Upper lobe of left lung (tissue), 6 donors: ENCODE measurements around the gene KCNK15. TPM values are rescaled to one million over a fixed set of nuclear protein-coding genes. Genes with fewer than 3 reads are reported as not detected.
A peak's percentile ranks its signal among the peaks of the same experiment; 100 is the strongest.

Experiments
- ATAC-seq, 2 donors: fragments of 200-7000 bp; cut with Tn5 transposase; one replicate each; pipeline ENCODE4 v1.9.1; 2022; ENCODE audit warnings: mild to moderate bottlenecking in 2 of 2, moderate library complexity in 2 of 2; ENCODE audit not compliant: low FRiP score in 2 of 2
- DNase-seq, 2 donors: peaks; one replicate each; pipeline ENCODE4 v3.0.0-alpha.2; 2019 to 2020
- H3K27ac ChIP-seq, 4 donors: fragments of 200-600 bp; sonication (generic); one replicate each; pipeline ENCODE4 v1.5.1; 2016 to 2019
- H3K27me3 ChIP-seq, 4 donors: fragments of 200-600 bp; sonication (generic); one replicate each; pipeline ENCODE4 v1.5.1; 2017 to 2019
- H3K36me3 ChIP-seq, 4 donors: fragments of 200-600 bp; sonication (generic); one replicate each; pipeline ENCODE4 v1.5.1; 2016 to 2019
- H3K4me1 ChIP-seq, 4 donors: fragments of 200-600 bp; sonication (generic); one replicate each; pipeline ENCODE4 v1.5.1; 2018 to 2019
- H3K4me3 ChIP-seq, 4 donors: fragments of 200-600 bp; sonication (generic); one replicate each; pipeline ENCODE4 v1.5.1; 2017 to 2019; ENCODE audit warnings: mild to moderate bottlenecking in 2 of 4, moderate library complexity in 1 of 4
- H3K9me3 ChIP-seq, 4 donors: fragments of 200-600 bp; sonication (generic); one replicate each; pipeline ENCODE4 v1.5.1; 2018 to 2019
- CTCF ChIP-seq, 6 experiments: fragments of 450-650 bp in 4 of 6; fragments of 200-600 bp in 2 of 6; sonication (generic) in 2 of 6; IDR thresholded peaks; one replicate each; pipeline ENCODE4 v1.5.1; 2016 to 2019; ENCODE audit warnings: antibody characterized with exemption in 6 of 6
- EP300 ChIP-seq, 4 donors: sonication (generic); formaldehyde crosslinking; IDR thresholded peaks; one replicate each; pipeline ENCODE4 v1.5.1; 2017; ENCODE audit warnings: antibody characterized with exemption in 4 of 4, control low read depth in 2 of 4
- POLR2A ChIP-seq, 4 donors: fragments of 450-650 bp; IDR thresholded peaks; one replicate each; pipeline ENCODE4 v1.5.1; 2016 to 2017; ENCODE audit warnings: antibody characterized with exemption in 4 of 4, mild to moderate bottlenecking in 2 of 4
- POLR2AphosphoS5 ChIP-seq, 2 donors: sonication (generic); formaldehyde crosslinking; IDR thresholded peaks; one replicate each; pipeline ENCODE4 v1.5.1; 2017; ENCODE audit warnings: antibody characterized with exemption in 2 of 2
- WGBS, 2 donors: methylation state at CpG; one replicate each; pipeline ENCODE4 v1.1.5; 2017 to 2018; 5-methylcytosine and 5-hydroxymethylcytosine counted together
- total RNA-seq, 6 donors: library from RNA; depleted of rRNA in 4 of 6; stranded (reverse); fragments of >200 nt in 4 of 6; gene quantifications; one replicate each; pipeline versions ENCODE4 v1.1.0 to v1.2.1, GENCODE V29; 2016 to 2021
- donor health status: DM: no; HTN: no; CAD: no; lungs with moderate emphysema.
- donor health status: DM: no; HTN: yes; CAD: no; lungs with severe emphysema.

Gene KCNK15
- total RNA-seq, 6 donors from 2014 or later = 1.0 to 2.7 (median 1.7) TPM

GRCh38 chr20:44770484-44771171, 25.0 kb downstream of the KCNK15 start:
- Histone ChIP-seq H3K4me3 (no peak overlapping the region), H3K4me1 (no peaks in the 10 kb centered on the region), H3K27me3 (no peaks in the 10 kb centered on the region), H3K36me3 (no peaks in the 10 kb centered on the region), H3K9me3 (no peaks in the 10 kb centered on the region), H3K27ac (no peak overlapping the region)
- TF ChIP-seq EP300 (IDR thresholded peaks at IDR 0.05) (no peak), POLR2A (IDR thresholded peaks at IDR 0.05) (no peak), POLR2AphosphoS5 (IDR thresholded peaks at IDR 0.05) (no peak), CTCF (IDR thresholded peaks at IDR 0.05) (no peak)
- WGBS, 2 donors = 54 to 73% methylated on average over 7 to 11 of the region's 11 CpGs
- DNase-seq (no peak), ATAC-seq (no peak)

GRCh38 chr20:44771172-44771535, 25.5 kb downstream of the KCNK15 start:
- Histone ChIP-seq H3K4me3 (no peak overlapping the region), H3K27me3 (no peaks in the 10 kb centered on the region)
- no peak for ATAC-seq

GRCh38 chr20:44772636-44773035, 27.0 kb downstream of the KCNK15 start:
- no peak for TF ChIP-seq EP300 (IDR thresholded peaks at IDR 0.05)
- H3K27me3 ChIP-seq = no peaks in the 10 kb centered on the region
- ATAC-seq = no peak
- H3K9me3 ChIP-seq = no peaks in the 10 kb centered on the region
- H3K36me3 ChIP-seq = no peaks in the 10 kb centered on the region
- WGBS, 2 donors = 58 to 66% methylated on average over 8 of the region's 8 CpGs
- no peak overlapping the region for H3K27ac ChIP-seq
- peak in 1 of 2 donors; percentile 20 for DNase-seq
- no peak overlapping the region for H3K4me3 ChIP-seq
- H3K4me1 ChIP-seq = no peaks in the 10 kb centered on the region

More at GRCh38 chr20:44771172-44771535, 25.5 kb downstream of the KCNK15 start:
- TF ChIP-seq POLR2AphosphoS5 (IDR thresholded peaks at IDR 0.05) (no peak), CTCF (IDR thresholded peaks at IDR 0.05) (no peak), EP300 (IDR thresholded peaks at IDR 0.05) (no peak), POLR2A (IDR thresholded peaks at IDR 0.05) (no peak)
- H3K36me3 ChIP-seq = no peaks in the 10 kb centered on the region
- H3K9me3 ChIP-seq = no peaks in the 10 kb centered on the region
- WGBS, 2 donors = 96 to 98% methylated on average over 4 to 7 of the region's 8 CpGs
- H3K4me1 ChIP-seq = no peaks in the 10 kb centered on the region
- no peak overlapping the region for H3K27ac ChIP-seq
- peak in 1 of 2 donors; percentile 58 for DNase-seq

- H3K4me3 ChIP-seq = no peak overlapping the region
- H3K9me3 ChIP-seq = no peaks in the 10 kb centered on the region
- no peak overlapping the region for H3K27ac ChIP-seq
- H3K27me3 ChIP-seq = no peaks in the 10 kb centered on the region
- DNase-seq (peak in 1 of 2 donors; percentile 25), ATAC-seq (no peak)
- H3K36me3 ChIP-seq = no peaks in the 10 kb centered on the region
- WGBS, 2 donors = 59 to 65% methylated on average over 9 to 10 of the region's 10 CpGs
- no peaks in the 10 kb centered on the region for H3K4me1 ChIP-seq
- TF ChIP-seq POLR2A (IDR thresholded peaks at IDR 0.05) (no peak), EP300 (IDR thresholded peaks at IDR 0.05) (no peak), POLR2AphosphoS5 (IDR thresholded peaks at IDR 0.05) (no peak), CTCF (IDR thresholded peaks at IDR 0.05) (no peak)
Measured at GRCh38 chr20:44773070-44773829, 27.6 kb downstream of the KCNK15 start.

- H3K4me1 ChIP-seq = no peaks in the 10 kb centered on the region
- no peak for DNase-seq
- H3K36me3 ChIP-seq = no peaks in the 10 kb centered on the region
- H3K4me3 ChIP-seq = no peak overlapping the region
- H3K9me3 ChIP-seq = no peaks in the 10 kb centered on the region
- no peak for ATAC-seq
- no peaks in the 10 kb centered on the region for H3K27me3 ChIP-seq
- no peak overlapping the region for H3K27ac ChIP-seq
- TF ChIP-seq POLR2A (IDR thresholded peaks at IDR 0.05) (no peak), CTCF (IDR thresholded peaks at IDR 0.05) (no peak), EP300 (IDR thresholded peaks at IDR 0.05) (no peak), POLR2AphosphoS5 (IDR thresholded peaks at IDR 0.05) (no peak)
- WGBS, 2 donors = 18 to 22% methylated on average over 7 of the region's 7 CpGs
Measured at GRCh38 chr20:44776980-44777379, 31.3 kb downstream of the KCNK15 start.
